ENCODE data around the gene KIRREL3.

The KIRREL3 gene

GRCh38 chr11:126747315-126747714 lies 253.3 kb downstream of the KIRREL3 start:
- FAIRE-seq = no peak
- TF ChIP-seq POLR2AphosphoS5 (IDR thresholded peaks at IDR 0.05; ENCODE audit: low read depth, low read length) (no peak), POLR2A (IDR thresholded peaks at IDR 0.05; ENCODE audit: low read depth, low read length) (no peak)
- no peak for DNase-seq (ENCODE audit: insufficient read length, low spot score)

GRCh38 chr11:126746443-126746842 lies 254.1 kb downstream of the KIRREL3 start:
- DNase-seq (ENCODE audit: insufficient read length, low spot score) (no peak), FAIRE-seq (no peak)
- TF ChIP-seq TAF1 (IDR thresholded peaks at IDR 0.05; ENCODE audit: low read depth, low read length) (no peak), SPI1 (IDR thresholded peaks at IDR 0.05; ENCODE audit: low read depth, low read length) (no peak)

GRCh38 chr11:126744699-126745098 lies 255.9 kb downstream of the KIRREL3 start:
- TF ChIP-seq POLR2AphosphoS5 (IDR thresholded peaks at IDR 0.05; ENCODE audit: low read depth, low read length) (no peak), SPI1 (IDR thresholded peaks at IDR 0.05; ENCODE audit: low read depth, low read length) (no peak), POLR2A (IDR thresholded peaks at IDR 0.05; ENCODE audit: low read depth, low read length) (no peak), PAX5 (IDR thresholded peaks at IDR 0.05; ENCODE audit: insufficient read depth, low read length, severe bottlenecking) (no peak), POU2F2 (IDR thresholded peaks at IDR 0.05; ENCODE audit: low read depth, low read length) (no peak), TAF1 (IDR thresholded peaks at IDR 0.05; ENCODE audit: low read depth, low read length) (no peak)
- DNase-seq (ENCODE audit: insufficient read length, low spot score) = no peak
- no peak for FAIRE-seq

- no peak for TF ChIP-seq TAF1 (IDR thresholded peaks at IDR 0.05; ENCODE audit: low read depth, low read length)
- TF ChIP-seq POLR2AphosphoS5 (IDR thresholded peaks at IDR 0.05; ENCODE audit: low read depth, low read length) = no peak
- no peak for TF ChIP-seq PAX5 (IDR thresholded peaks at IDR 0.05; ENCODE audit: insufficient read depth, low read length, severe bottlenecking)
- no peak for TF ChIP-seq SPI1 (IDR thresholded peaks at IDR 0.05; ENCODE audit: low read depth, low read length)
- no peak for TF ChIP-seq POU2F2 (IDR thresholded peaks at IDR 0.05; ENCODE audit: low read depth, low read length)
- TF ChIP-seq POLR2A (IDR thresholded peaks at IDR 0.05; ENCODE audit: low read depth, low read length) = no peak
- no peak for DNase-seq (ENCODE audit: insufficient read length, low spot score)
- FAIRE-seq = no peak
These were observed 256.9 kb downstream of the KIRREL3 start for GRCh38 chr11:126743628-126744027.

GRCh38 chr11:126742582-126742981 lies 258.0 kb downstream of the KIRREL3 start:
- FAIRE-seq = no peak
- DNase-seq (ENCODE audit: insufficient read length, low spot score) = no peak
- TF ChIP-seq POLR2AphosphoS5 (IDR thresholded peaks at IDR 0.05; ENCODE audit: low read depth, low read length) (no peak), POLR2A (IDR thresholded peaks at IDR 0.05; ENCODE audit: low read depth, low read length) (no peak), POU2F2 (IDR thresholded peaks at IDR 0.05; ENCODE audit: low read depth, low read length) (no peak), TAF1 (IDR thresholded peaks at IDR 0.05; ENCODE audit: low read depth, low read length) (no peak), SPI1 (IDR thresholded peaks at IDR 0.05; ENCODE audit: low read depth, low read length) (no peak), PAX5 (IDR thresholded peaks at IDR 0.05; ENCODE audit: insufficient read depth, low read length, severe bottlenecking) (no peak)

- no peak for TF ChIP-seq POLR2AphosphoS5 (IDR thresholded peaks at IDR 0.05; ENCODE audit: low read depth, low read length)
- TF ChIP-seq PAX5 (IDR thresholded peaks at IDR 0.05; ENCODE audit: insufficient read depth, low read length, severe bottlenecking) = no peak
- no peak for TF ChIP-seq SPI1 (IDR thresholded peaks at IDR 0.05; ENCODE audit: low read depth, low read length)
- no peak for TF ChIP-seq POU2F2 (IDR thresholded peaks at IDR 0.05; ENCODE audit: low read depth, low read length)
- no peak for TF ChIP-seq TAF1 (IDR thresholded peaks at IDR 0.05; ENCODE audit: low read depth, low read length)
- no peak for TF ChIP-seq POLR2A (IDR thresholded peaks at IDR 0.05; ENCODE audit: low read depth, low read length)
- FAIRE-seq (no peak), DNase-seq (ENCODE audit: insufficient read length, low spot score) (no peak)
These were observed 259.7 kb downstream of the KIRREL3 start for GRCh38 chr11:126740846-126741245.

- FAIRE-seq (no peak), DNase-seq (ENCODE audit: insufficient read length, low spot score) (no peak)
- no peak for TF ChIP-seq TAF1 (IDR thresholded peaks at IDR 0.05; ENCODE audit: low read depth, low read length)
- TF ChIP-seq SPI1 (IDR thresholded peaks at IDR 0.05; ENCODE audit: low read depth, low read length) = no peak
- TF ChIP-seq POLR2A (IDR thresholded peaks at IDR 0.05; ENCODE audit: low read depth, low read length) = no peak
- TF ChIP-seq POLR2AphosphoS5 (IDR thresholded peaks at IDR 0.05; ENCODE audit: low read depth, low read length) = no peak
- TF ChIP-seq POU2F2 (IDR thresholded peaks at IDR 0.05; ENCODE audit: low read depth, low read length) = no peak
- TF ChIP-seq PAX5 (IDR thresholded peaks at IDR 0.05; ENCODE audit: insufficient read depth, low read length, severe bottlenecking) = no peak
These were observed 260.9 kb downstream of the KIRREL3 start for GRCh38 chr11:126739499-126740145.

- TF ChIP-seq TAF1 (IDR thresholded peaks at IDR 0.05; ENCODE audit: low read depth, low read length) (no peak), POLR2AphosphoS5 (IDR thresholded peaks at IDR 0.05; ENCODE audit: low read depth, low read length) (no peak), SPI1 (IDR thresholded peaks at IDR 0.05; ENCODE audit: low read depth, low read length) (no peak), POU2F2 (IDR thresholded peaks at IDR 0.05; ENCODE audit: low read depth, low read length) (no peak), POLR2A (IDR thresholded peaks at IDR 0.05; ENCODE audit: low read depth, low read length) (no peak), PAX5 (IDR thresholded peaks at IDR 0.05; ENCODE audit: insufficient read depth, low read length, severe bottlenecking) (no peak)
- DNase-seq (ENCODE audit: insufficient read length, low spot score) (no peak), FAIRE-seq (no peak)
These were observed 262.1 kb downstream of the KIRREL3 start for GRCh38 chr11:126738295-126739031.

GRCh38 chr11:126736682-126737572 lies 263.6 kb downstream of the KIRREL3 start:
- FAIRE-seq = no peak
- TF ChIP-seq POLR2AphosphoS5 (IDR thresholded peaks at IDR 0.05; ENCODE audit: low read depth, low read length) (no peak), SPI1 (IDR thresholded peaks at IDR 0.05; ENCODE audit: low read depth, low read length) (no peak), PAX5 (IDR thresholded peaks at IDR 0.05; ENCODE audit: insufficient read depth, low read length, severe bottlenecking) (no peak), POLR2A (IDR thresholded peaks at IDR 0.05; ENCODE audit: low read depth, low read length) (no peak), POU2F2 (IDR thresholded peaks at IDR 0.05; ENCODE audit: low read depth, low read length) (no peak), TAF1 (IDR thresholded peaks at IDR 0.05; ENCODE audit: low read depth, low read length) (no peak)
- DNase-seq (ENCODE audit: insufficient read length, low spot score) = no peak
